K562 (cell line): Measurements from ENCODE around the gene ABCA3.

Experiments
- ARID2 ChIP-seq: fragments of 450-650 bp; IDR thresholded peaks from 2 replicates; pipeline ENCODE4 v1.6.1; 2017; ENCODE audit warnings: antibody characterized with exemption, mild to moderate bottlenecking
- JUND ChIP-seq, 2 experiments: IDR thresholded peaks; 2 replicates in 1 of 2; 3 replicates in 1 of 2; pipeline ENCODE4 v1.6.1; 2011; ENCODE audit warnings: borderline replicate concordance in 2 of 2, low read depth in 2 of 2, low read length in 2 of 2, improper control_type of control experiment in 1 of 2, missing biosample characterization in 1 of 2, missing genetic modification characterization in 1 of 2, missing genetic modification reagents in 1 of 2
- MAX ChIP-seq: sonication (generic); formaldehyde crosslinking; IDR thresholded peaks from 2 replicates; pipeline ENCODE4 v1.9.0; 2022; ENCODE audit warnings: mild to moderate bottlenecking, missing genetic modification reagents
- POLR2AphosphoS5 ChIP-seq: IDR thresholded peaks from 2 replicates; pipeline ENCODE4 v1.6.1; 2011; ENCODE audit warnings: mild to moderate bottlenecking, low read depth, low read length, moderate library complexity; ENCODE audit not compliant: control insufficient read depth, insufficient read depth
- TF ChIP-seq, protein P1 (sequence below): fragments of 450-650 bp; formaldehyde crosslinking; IDR thresholded peaks from 2 replicates; pipeline ENCODE4 v1.4.0; 2020; ENCODE audit warnings: mild to moderate bottlenecking, moderate library complexity
- TF ChIP-seq, protein P2 (sequence below): sonication (generic); formaldehyde crosslinking; IDR thresholded peaks from 2 replicates; pipeline ENCODE4 v1.8.0; 2022; ENCODE audit warnings: mild to moderate bottlenecking, missing genetic modification reagents

GRCh38 chr16:2243781-2244180, 96.7 kb downstream of the ABCA3 start:
- TF ChIP-seq ARID2: no peak
- TF ChIP-seq, protein P1, sequence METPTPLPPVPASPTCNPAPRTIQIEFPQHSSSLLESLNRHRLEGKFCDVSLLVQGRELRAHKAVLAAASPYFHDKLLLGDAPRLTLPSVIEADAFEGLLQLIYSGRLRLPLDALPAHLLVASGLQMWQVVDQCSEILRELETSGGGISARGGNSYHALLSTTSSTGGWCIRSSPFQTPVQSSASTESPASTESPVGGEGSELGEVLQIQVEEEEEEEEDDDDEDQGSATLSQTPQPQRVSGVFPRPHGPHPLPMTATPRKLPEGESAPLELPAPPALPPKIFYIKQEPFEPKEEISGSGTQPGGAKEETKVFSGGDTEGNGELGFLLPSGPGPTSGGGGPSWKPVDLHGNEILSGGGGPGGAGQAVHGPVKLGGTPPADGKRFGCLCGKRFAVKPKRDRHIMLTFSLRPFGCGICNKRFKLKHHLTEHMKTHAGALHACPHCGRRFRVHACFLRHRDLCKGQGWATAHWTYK (CRISPR knock-in tag): no peak
- TF ChIP-seq POLR2AphosphoS5: no peak
- no peak for TF ChIP-seq MAX (CRISPR knock-in tag)
- TF ChIP-seq, protein P2, sequence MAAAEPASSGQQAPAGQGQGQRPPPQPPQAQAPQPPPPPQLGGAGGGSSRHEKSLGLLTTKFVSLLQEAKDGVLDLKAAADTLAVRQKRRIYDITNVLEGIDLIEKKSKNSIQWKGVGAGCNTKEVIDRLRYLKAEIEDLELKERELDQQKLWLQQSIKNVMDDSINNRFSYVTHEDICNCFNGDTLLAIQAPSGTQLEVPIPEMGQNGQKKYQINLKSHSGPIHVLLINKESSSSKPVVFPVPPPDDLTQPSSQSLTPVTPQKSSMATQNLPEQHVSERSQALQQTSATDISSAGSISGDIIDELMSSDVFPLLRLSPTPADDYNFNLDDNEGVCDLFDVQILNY (CRISPR knock-in tag): no peak
- no peak for TF ChIP-seq JUND (IDR thresholded peaks at IDR 0.05; ENCODE audit: borderline replicate concordance, low read depth, low read length)
- TF ChIP-seq JUND (tag; IDR thresholded peaks at IDR 0.05; ENCODE audit: borderline replicate concordance, low read depth, low read length): no peak
